ENCODE results near the gene NKAIN2.

NKAIN2 gene

GRCh38 chr6:124819346-124819745 is 1015.7 kb downstream of the NKAIN2 start:
- DNase-seq (ENCODE audit: low read depth, low spot score), result no peak

- no peak for DNase-seq (ENCODE audit: low read depth, low spot score)
Observed at GRCh38 chr6:124822204-124822613, 1018.5 kb downstream of the NKAIN2 start.

DNA sequence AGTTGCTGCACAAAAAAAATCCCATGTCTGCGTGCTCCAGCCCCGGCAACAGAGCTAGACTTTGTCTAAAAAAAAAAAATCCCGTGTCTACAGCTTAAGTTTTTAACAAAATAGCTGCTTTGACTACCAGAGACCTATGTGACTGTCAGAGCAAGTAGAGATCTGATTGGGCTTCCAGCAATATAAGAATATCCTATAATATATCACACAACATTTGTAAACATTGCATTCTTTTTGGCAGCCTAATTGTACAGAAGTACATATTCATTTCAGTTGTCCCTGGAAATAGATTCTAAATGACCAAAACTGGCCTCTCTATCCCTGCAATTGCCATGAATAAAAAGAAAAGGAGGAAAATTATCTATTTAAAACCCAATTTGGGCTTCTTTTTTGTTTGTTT is 1019.1 kb downstream of the NKAIN2 start:
- DNase-seq (ENCODE audit: low read depth, low spot score), result no peak

DNA sequence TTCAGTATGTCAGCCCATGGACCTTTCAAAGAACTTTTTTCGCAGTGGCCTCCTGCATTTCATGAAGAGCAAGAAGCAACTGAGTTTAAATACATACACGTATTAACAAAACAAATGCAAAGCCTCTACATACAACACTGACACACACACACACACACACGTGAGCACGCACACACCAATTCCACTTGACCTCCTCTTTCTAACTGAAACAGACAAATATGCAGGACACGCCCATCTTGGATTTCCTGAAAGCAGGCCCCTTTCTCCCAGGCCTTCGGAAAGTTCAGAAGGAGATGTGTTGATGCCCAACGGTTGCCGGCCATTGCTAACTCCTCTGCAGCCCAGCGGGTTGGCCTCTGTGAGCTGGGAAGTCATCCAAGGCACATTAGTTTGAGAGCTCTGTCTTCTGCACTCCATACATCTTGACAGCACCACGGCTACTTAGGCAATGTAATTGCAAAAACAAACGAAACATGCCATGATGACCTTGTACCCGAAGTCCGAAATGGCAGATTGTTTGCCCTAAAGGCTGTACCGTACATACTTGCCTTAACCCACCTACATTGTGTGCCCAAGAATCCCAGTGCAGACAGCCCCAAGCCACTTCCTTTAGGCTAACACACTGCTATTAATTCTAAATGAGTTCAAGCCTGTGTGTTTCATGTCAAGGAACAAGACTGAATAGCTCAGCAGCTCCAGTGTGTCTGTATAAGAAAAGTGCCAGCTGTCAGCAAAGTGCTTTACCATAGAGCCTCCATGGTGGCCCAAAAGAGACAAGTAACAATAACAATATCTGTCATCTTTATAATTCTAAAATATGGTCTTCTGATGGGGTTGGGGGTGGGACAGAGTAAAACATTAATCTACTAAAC is 1019.8 kb downstream of the NKAIN2 start:
- DNase-seq (ENCODE audit: low read depth, low spot score), result no peak

DNA sequence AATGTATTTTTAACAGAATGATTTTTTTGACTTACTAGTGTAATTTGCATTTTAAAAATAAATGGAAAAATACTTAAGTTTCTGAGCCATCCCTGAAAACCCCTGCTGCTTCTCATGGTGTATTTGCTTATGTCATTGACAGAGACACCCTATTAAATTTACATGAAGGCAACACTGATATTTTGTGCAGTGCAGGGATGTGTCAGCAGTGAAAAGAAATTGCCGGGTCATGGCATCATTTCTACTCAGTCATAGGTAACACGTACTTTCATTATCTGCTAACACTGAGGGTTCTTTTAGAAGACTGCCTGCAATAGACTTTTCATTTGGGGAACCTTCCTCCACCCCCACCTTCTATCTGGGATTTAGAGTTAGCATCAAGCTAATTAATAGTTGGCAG is 1021.9 kb downstream of the NKAIN2 start:
- no peak for DNase-seq (ENCODE audit: low read depth, low spot score)

DNA sequence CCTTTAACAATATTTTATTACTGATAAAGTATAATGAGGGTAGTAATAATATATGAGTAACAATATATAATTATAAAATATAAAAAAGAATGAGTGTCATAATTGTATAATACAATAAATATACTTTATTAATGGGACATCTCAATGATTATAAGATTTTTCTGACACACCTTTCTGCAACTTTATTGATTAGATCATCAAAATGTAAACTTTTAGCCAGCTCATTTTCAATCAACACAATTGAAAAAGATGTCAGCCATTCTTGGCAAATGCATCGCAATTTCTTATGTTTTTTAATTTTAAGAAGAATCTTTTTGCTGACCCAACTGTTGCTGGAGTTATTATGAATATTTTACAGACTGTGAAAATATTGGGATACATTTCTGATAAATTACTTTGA is 1026.2 kb downstream of the NKAIN2 start:
- DNase-seq (ENCODE audit: low read depth, low spot score), result no peak

GRCh38 chr6:124830506-124830905 is 1026.8 kb downstream of the NKAIN2 start:
- no peak for DNase-seq (ENCODE audit: low read depth, low spot score)

GRCh38 chr6:124854338-124854922 is 1050.8 kb downstream of the NKAIN2 start:
- no peak for DNase-seq (ENCODE audit: low read depth, low spot score)

DNA sequence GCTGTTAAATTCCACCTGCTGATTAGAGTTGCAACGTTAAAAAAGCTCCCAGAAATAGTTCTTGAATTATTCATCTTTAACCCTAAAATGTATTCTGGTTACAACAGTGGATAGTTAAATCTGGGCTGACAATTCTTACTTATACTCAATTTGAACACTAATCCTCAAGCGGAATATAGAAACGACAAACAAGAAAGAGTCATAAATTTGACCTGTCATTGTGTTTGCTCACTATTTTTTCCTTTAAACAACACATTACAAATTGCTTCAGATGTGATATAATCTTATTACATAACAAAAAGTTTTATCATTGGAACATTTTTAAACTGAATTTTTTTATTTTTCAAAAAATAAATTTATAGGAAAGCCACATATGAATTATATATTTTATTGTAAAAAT is 1054.1 kb downstream of the NKAIN2 start:
- no peak for DNase-seq (ENCODE audit: low read depth, low spot score)

DNA sequence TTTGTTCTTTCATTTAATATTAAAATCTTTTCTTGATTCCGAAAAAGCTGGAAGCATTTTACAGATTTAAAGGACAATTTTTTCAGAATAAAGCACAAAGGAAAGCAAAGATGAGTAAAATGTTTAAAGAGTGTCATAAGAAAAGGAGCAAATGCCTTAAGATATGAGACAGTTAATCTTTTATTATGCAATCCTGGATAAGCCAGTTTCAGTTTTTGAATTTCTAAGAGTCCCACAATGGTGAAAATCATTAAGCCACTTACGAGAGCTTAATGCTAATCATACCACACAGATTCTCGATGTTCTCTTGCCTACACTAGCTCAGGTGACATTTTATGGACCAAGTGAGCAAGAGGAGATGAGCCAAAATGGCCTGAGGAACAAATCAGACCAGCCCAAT is 1054.9 kb downstream of the NKAIN2 start:
- DNase-seq (ENCODE audit: low read depth, low spot score), result no peak

- no peak for DNase-seq (ENCODE audit: low read depth, low spot score)
Observed at GRCh38 chr6:124859366-124859765, 1055.7 kb downstream of the NKAIN2 start.

DNA sequence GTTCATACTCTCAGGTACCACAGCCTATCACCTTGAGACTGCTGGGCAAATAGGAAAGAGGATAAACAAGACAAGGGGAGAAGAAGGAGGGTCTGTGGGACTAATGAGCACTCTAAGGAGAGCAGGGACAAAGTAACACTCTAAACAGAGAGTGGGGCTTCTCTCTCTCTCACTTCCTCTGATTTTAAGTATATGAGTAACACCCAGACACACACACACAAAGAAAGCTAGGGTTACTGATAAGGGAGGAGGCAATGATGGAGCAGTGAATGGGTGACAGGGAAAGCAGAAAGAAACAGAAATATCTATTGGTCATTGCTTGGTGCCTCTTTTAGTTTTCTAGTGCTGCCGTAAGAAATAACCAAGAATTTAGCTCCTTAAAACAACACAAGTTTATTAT is 1062.4 kb downstream of the NKAIN2 start:
- no peak for DNase-seq (ENCODE audit: low read depth, low spot score)

GRCh38 chr6:124867121-124867520 is 1063.5 kb downstream of the NKAIN2 start:
- no peak for DNase-seq (ENCODE audit: low read depth, low spot score)

- DNase-seq (ENCODE audit: low read depth, low spot score), result no peak
Observed at GRCh38 chr6:124868481-124868880, 1064.8 kb downstream of the NKAIN2 start.

GRCh38 chr6:124869416-124869815 is 1065.8 kb downstream of the NKAIN2 start:
- DNase-seq (ENCODE audit: low read depth, low spot score), result no peak

GRCh38 chr6:124870611-124871459 is 1067.2 kb downstream of the NKAIN2 start:
- DNase-seq (ENCODE audit: low read depth, low spot score), result no peak

GRCh38 chr6:124872361-124873065 is 1068.8 kb downstream of the NKAIN2 start:
- DNase-seq (ENCODE audit: low read depth, low spot score), result no peak

DNA sequence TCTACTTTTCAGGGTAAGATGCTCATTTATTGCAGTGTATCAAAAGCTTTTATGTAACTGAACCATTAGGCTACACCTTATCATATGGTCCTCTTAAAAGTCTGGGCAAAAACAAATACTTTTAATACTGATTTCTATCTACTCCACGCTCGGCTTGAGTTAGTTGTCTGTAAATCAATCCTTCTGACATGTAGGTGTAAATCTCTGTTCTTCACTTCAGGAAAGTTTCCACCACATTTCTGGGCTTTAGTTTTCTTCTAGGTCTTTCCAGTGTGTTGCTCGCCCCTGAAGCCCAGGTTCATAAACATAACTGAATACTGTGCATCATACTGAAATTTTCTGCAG is 1069.4 kb downstream of the NKAIN2 start:
- no peak for DNase-seq (ENCODE audit: low read depth, low spot score)

Measured in brain pericyte (primary cell).